ENCODE measurements around the gene RNU2-63P.

DNA sequence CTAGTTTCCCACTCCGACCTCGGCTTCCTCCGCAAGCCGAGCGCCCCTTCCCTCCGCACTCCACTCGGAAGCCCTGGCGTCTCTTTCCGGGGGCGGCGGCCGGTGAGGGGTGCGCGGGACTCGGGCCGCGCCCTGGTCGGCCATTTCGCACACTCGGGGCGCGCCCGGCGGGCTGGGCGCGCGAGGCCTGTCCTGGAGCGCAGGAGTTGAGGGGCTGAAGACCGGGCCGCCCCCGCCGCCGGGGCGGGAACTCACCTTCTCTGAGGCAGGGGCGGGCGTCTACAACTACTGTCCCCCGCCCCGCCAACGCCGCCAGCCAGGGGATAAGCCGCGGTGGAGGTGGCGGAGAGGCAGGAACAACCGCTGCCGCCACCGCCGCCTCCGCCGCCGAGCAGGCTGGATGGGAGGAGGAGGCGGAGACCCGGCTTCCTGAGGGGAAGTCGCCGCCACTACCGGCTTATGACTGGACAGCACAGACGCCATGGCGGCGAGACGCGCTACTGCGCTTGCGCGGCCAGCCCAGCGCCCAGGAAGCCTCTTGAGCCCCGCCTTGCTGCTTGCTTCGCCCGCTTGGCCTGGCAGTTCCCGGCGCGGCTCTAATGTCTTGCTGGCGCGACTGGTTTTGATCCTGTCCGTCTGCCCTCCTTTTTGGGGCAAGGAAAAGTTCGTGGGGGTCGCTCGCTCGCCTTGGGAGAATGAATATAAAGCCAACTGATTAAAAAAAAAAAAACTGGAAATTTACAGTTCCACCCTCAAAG lies 39.2 kb upstream of the RNU2-63P start, which contains the start of gene KRCC1:
- TF ChIP-seq EZH2 (IDR thresholded peaks at IDR 0.05) (no peak), POLR2AphosphoS5 (IDR thresholded peaks at IDR 0.05; ENCODE audit: borderline replicate concordance, low read depth, low read length) (peak; percentile 85)
